ENCODE data around the gene TEX29.

Gene TEX29

DNA sequence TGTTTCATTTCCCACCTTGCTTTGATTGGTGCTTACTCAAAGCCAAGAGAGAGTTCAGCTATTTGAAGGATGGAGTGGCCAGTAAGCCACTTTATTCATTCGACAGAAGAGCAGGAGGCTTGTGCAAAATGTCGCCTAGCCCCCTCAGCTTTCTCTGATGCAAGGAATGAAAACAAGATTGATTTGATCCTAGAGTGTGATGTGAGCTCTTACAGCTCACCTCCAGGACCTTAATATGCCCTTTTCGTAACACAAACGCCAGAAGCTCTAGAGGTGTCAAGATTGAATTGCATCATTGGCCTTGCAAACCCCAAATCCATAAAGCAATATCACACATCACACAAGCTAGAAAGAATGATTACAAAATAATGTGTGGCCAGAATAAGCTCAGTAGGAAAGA, 36.4 kb downstream of the TEX29 start:
- H3K9ac ChIP-seq (ENCODE audit: low read depth, low read length): no peak overlapping the region

DNA sequence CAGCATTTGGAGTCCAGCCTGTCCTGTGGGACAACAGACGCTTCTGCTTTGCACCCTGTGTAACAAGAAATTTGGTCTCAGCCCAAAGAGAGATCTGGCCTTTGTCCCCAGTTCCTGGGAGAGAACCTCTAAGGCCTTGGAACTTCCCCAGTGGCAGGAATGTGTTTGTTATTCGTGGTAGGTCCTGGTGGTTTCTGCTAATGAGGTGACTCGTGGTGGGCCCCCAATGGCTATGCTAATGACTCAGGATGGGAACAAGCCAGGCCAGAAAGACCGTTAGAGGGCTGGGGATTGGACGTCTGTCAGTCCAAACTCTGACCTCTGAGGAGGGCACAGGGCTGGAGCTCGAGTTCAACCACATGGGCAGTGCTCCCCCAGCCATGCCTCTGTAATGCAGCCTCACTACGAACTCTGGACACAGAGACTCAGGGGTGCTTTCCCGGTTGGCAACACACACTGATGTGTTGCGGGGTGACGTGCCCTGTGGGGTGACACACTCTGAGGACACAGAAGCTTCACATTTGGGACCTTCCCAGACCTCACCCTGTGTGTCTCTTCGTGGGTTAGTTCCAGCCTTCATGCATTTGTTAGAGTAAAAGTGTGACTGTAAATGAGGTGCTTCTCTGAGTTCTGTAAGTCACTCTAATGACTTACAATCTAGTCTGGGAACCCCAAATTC, 38.9 kb downstream of the TEX29 start:
- H3K27ac ChIP-seq (ENCODE audit: low read length): no peak overlapping the region
- no peaks in the 10 kb centered on the region for H3K36me3 ChIP-seq (ENCODE audit: insufficient read depth, low read length)
- no peak overlapping the region for H3K4me3 ChIP-seq (ENCODE audit: low read depth in 1 of 2, low read length in 2 of 2)
- DNase-seq (no peak), ATAC-seq (ENCODE audit: insufficient read depth, low read depth) (no peak)
- H3K4me2 ChIP-seq (ENCODE audit: insufficient read depth, low read length): no peak overlapping the region
- H3K9me3 ChIP-seq (ENCODE audit: insufficient read depth, low read length, severe bottlenecking): no peaks in the 10 kb centered on the region
- H2AFZ ChIP-seq (ENCODE audit: low read depth, low read length): no peak overlapping the region
- peaks cover 11% of the 10 kb centered on the region for H3K27me3 ChIP-seq (ENCODE audit: insufficient read depth, low read length, poor library complexity)
- TF ChIP-seq EZH2 (IDR thresholded peaks at IDR 0.05; ENCODE audit: borderline replicate concordance, low read depth, low read length, severe bottlenecking): no peak
- no peak for TF ChIP-seq CTCF (IDR thresholded peaks at IDR 0.05; ENCODE audit: borderline replicate concordance, extremely low read depth, low read length, poor library complexity, severe bottlenecking)
- H3K4me1 ChIP-seq (ENCODE audit: insufficient read depth, low read length): no peaks in the 10 kb centered on the region
- no peak overlapping the region for H3K9ac ChIP-seq (ENCODE audit: low read depth, low read length)
- H4K20me1 ChIP-seq (ENCODE audit: insufficient read depth, low read length): no peaks in the 10 kb centered on the region
- H3K79me2 ChIP-seq (ENCODE audit: insufficient read depth, low read length): no peaks in the 10 kb centered on the region

More for the DNA sequence above, 36.4 kb downstream of the TEX29 start:
- H3K27ac ChIP-seq (ENCODE audit: low read length): no peak overlapping the region
- TF ChIP-seq CTCF (IDR thresholded peaks at IDR 0.05; ENCODE audit: borderline replicate concordance, extremely low read depth, low read length, poor library complexity, severe bottlenecking) (no peak), EZH2 (IDR thresholded peaks at IDR 0.05; ENCODE audit: borderline replicate concordance, low read depth, low read length, severe bottlenecking) (no peak)
- no peaks in the 10 kb centered on the region for H3K9me3 ChIP-seq (ENCODE audit: insufficient read depth, low read length, severe bottlenecking)
- no peak overlapping the region for H3K4me3 ChIP-seq (ENCODE audit: low read depth in 1 of 2, low read length in 2 of 2)
- H4K20me1 ChIP-seq (ENCODE audit: insufficient read depth, low read length): no peaks in the 10 kb centered on the region
- no peaks in the 10 kb centered on the region for H3K36me3 ChIP-seq (ENCODE audit: insufficient read depth, low read length)
- ATAC-seq (ENCODE audit: insufficient read depth, low read depth) (no peak), DNase-seq (no peak)
- peaks cover 11% of the 10 kb centered on the region for H3K27me3 ChIP-seq (ENCODE audit: insufficient read depth, low read length, poor library complexity)
- no peak overlapping the region for H3K4me2 ChIP-seq (ENCODE audit: insufficient read depth, low read length)
- no peaks in the 10 kb centered on the region for H3K79me2 ChIP-seq (ENCODE audit: insufficient read depth, low read length)
- H2AFZ ChIP-seq (ENCODE audit: low read depth, low read length): no peak overlapping the region
- no peaks in the 10 kb centered on the region for H3K4me1 ChIP-seq (ENCODE audit: insufficient read depth, low read length)

DNA sequence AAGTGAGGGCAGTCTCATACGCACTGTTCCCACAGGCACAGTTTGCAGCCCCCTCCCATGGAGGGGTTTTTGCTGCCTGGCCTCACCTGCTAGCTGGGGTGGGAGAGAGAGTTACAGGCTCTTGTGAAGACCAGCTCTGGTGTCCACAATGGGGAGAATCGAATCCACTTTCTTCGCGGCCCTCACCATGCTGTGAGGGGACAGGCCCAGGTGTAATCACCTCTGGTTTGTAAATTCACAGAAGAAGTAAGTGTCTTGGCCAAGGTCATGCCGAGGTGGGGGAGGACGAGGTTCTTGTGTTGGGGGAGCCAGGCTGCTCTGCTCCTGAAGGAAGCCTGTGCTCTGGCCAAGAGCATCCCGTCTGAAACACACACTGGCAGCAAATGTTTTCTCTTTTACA, 39.5 kb downstream of the TEX29 start:
- peaks cover 6% of the 10 kb centered on the region for H3K27me3 ChIP-seq (ENCODE audit: insufficient read depth, low read length, poor library complexity)
- no peak overlapping the region for H3K4me3 ChIP-seq (ENCODE audit: low read depth in 1 of 2, low read length in 2 of 2)
- H3K9ac ChIP-seq (ENCODE audit: low read depth, low read length): no peak overlapping the region
- ATAC-seq (ENCODE audit: insufficient read depth, low read depth) (no peak), DNase-seq (no peak)
- H3K4me2 ChIP-seq (ENCODE audit: insufficient read depth, low read length): no peak overlapping the region
- H3K79me2 ChIP-seq (ENCODE audit: insufficient read depth, low read length): no peaks in the 10 kb centered on the region
- no peaks in the 10 kb centered on the region for H3K4me1 ChIP-seq (ENCODE audit: insufficient read depth, low read length)
- no peak overlapping the region for H2AFZ ChIP-seq (ENCODE audit: low read depth, low read length)
- no peak overlapping the region for H3K27ac ChIP-seq (ENCODE audit: low read length)
- no peaks in the 10 kb centered on the region for H4K20me1 ChIP-seq (ENCODE audit: insufficient read depth, low read length)
- H3K36me3 ChIP-seq (ENCODE audit: insufficient read depth, low read length): no peaks in the 10 kb centered on the region
- TF ChIP-seq CTCF (IDR thresholded peaks at IDR 0.05; ENCODE audit: borderline replicate concordance, extremely low read depth, low read length, poor library complexity, severe bottlenecking): no peak
- no peak for TF ChIP-seq EZH2 (IDR thresholded peaks at IDR 0.05; ENCODE audit: borderline replicate concordance, low read depth, low read length, severe bottlenecking)
- H3K9me3 ChIP-seq (ENCODE audit: insufficient read depth, low read length, severe bottlenecking): no peaks in the 10 kb centered on the region
